Ishikawa (cell line): ENCODE data around the gene ARRB1.

Source experiments
- CEBPB ChIP-seq: IDR thresholded peaks from 2 replicates; pipeline ENCODE4 v1.6.1; 2012
- CREB1 ChIP-seq: IDR thresholded peaks from 2 replicates; pipeline ENCODE4 v1.6.1; 2012; ENCODE audit warnings: low read depth
- EGR1 ChIP-seq: IDR thresholded peaks from 2 replicates; pipeline ENCODE4 v1.6.1; 2012
- EP300 ChIP-seq: IDR thresholded peaks from 2 replicates; pipeline ENCODE4 v1.6.1; 2012; ENCODE audit warnings: borderline replicate concordance
- FOXM1 ChIP-seq: IDR thresholded peaks from 2 replicates; pipeline ENCODE4 v1.6.1; 2012; ENCODE audit warnings: low read depth, borderline replicate concordance
- MAX ChIP-seq: IDR thresholded peaks from 2 replicates; pipeline ENCODE4 v1.6.1; 2012
- NFIC ChIP-seq: IDR thresholded peaks from 2 replicates; pipeline ENCODE4 v1.6.1; 2012
- RAD21 ChIP-seq: IDR thresholded peaks from 2 replicates; pipeline ENCODE4 v1.6.1; 2012; ENCODE audit warnings: low read depth
- TAF1 ChIP-seq: IDR thresholded peaks from 2 replicates; pipeline ENCODE4 v1.6.1; 2012; ENCODE audit warnings: low read depth, mild to moderate bottlenecking
- TCF12 ChIP-seq: IDR thresholded peaks from 2 replicates; pipeline ENCODE4 v1.6.1; 2012; ENCODE audit warnings: low read depth
- TEAD4 ChIP-seq: IDR thresholded peaks from 2 replicates; pipeline ENCODE4 v1.6.1; 2012
- USF1 ChIP-seq: IDR thresholded peaks from 2 replicates; pipeline ENCODE4 v1.6.1; 2012
- YY1 ChIP-seq: IDR thresholded peaks from 2 replicates; pipeline ENCODE4 v1.6.1; 2012; ENCODE audit warnings: low read depth
- ZBTB7A ChIP-seq: IDR thresholded peaks from 2 replicates; pipeline ENCODE4 v1.6.1; 2012; ENCODE audit warnings: low read depth
- TF ChIP-seq, protein P1 (sequence below): IDR thresholded peaks from 2 replicates; pipeline ENCODE4 v1.6.1; 2012; ENCODE audit warnings: low read depth, mild to moderate bottlenecking

The ARRB1 gene

DNA sequence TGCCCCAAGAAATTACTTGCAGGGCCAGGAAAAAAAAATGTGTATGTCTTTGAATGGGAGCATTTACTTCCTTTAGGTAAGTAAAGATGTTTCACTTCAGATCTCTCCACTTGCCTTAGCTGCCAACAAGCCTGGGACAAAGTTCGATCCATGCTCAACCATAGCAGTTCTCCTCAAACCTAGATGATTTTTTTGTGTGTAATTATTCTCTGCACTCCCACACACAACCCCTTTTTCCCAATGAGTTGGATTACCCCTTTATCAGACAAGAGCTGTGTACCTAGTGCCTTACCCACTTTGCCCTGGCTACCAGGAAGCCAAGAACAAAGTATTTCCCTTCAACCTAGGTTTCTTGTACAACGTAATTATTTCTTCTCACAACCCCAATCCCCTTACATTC lies 75.3 kb downstream of the ARRB1 start:
- no peak for TF ChIP-seq MAX
- TF ChIP-seq TCF12, result no peak
- TF ChIP-seq, protein P1, sequence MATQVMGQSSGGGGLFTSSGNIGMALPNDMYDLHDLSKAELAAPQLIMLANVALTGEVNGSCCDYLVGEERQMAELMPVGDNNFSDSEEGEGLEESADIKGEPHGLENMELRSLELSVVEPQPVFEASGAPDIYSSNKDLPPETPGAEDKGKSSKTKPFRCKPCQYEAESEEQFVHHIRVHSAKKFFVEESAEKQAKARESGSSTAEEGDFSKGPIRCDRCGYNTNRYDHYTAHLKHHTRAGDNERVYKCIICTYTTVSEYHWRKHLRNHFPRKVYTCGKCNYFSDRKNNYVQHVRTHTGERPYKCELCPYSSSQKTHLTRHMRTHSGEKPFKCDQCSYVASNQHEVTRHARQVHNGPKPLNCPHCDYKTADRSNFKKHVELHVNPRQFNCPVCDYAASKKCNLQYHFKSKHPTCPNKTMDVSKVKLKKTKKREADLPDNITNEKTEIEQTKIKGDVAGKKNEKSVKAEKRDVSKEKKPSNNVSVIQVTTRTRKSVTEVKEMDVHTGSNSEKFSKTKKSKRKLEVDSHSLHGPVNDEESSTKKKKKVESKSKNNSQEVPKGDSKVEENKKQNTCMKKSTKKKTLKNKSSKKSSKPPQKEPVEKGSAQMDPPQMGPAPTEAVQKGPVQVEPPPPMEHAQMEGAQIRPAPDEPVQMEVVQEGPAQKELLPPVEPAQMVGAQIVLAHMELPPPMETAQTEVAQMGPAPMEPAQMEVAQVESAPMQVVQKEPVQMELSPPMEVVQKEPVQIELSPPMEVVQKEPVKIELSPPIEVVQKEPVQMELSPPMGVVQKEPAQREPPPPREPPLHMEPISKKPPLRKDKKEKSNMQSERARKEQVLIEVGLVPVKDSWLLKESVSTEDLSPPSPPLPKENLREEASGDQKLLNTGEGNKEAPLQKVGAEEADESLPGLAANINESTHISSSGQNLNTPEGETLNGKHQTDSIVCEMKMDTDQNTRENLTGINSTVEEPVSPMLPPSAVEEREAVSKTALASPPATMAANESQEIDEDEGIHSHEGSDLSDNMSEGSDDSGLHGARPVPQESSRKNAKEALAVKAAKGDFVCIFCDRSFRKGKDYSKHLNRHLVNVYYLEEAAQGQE, result no peak
- TF ChIP-seq EGR1, result no peak
- no peak for TF ChIP-seq ZBTB7A
- TF ChIP-seq USF1, result no peak
- TF ChIP-seq CEBPB, result no peak
- no peak for TF ChIP-seq NFIC
- TF ChIP-seq RAD21, result no peak
- TF ChIP-seq CREB1, result no peak
- no peak for TF ChIP-seq TEAD4
- TF ChIP-seq FOXM1, result no peak
- no peak for TF ChIP-seq EP300
- no peak for TF ChIP-seq TAF1
- TF ChIP-seq YY1, result no peak

- TF ChIP-seq EGR1 (no peak), MAX (no peak), FOXM1 (no peak), EP300 (no peak), TCF12 (no peak), ZBTB7A (no peak), CEBPB (no peak), YY1 (no peak)
Measured at GRCh38 chr11:75275581-75275980, 75.9 kb downstream of the ARRB1 start.

- TF ChIP-seq CREB1 (no peak), NFIC (no peak), MAX (no peak), FOXM1 (no peak), TEAD4 (no peak), TAF1 (no peak), USF1 (no peak)
Measured at GRCh38 chr11:75273411-75274391, 77.8 kb downstream of the ARRB1 start.

GRCh38 chr11:75272821-75273301 lies 78.6 kb downstream of the ARRB1 start:
- no peak for TF ChIP-seq FOXM1
- TF ChIP-seq EP300, result no peak
- no peak for TF ChIP-seq MAX
- TF ChIP-seq CREB1, result no peak
- no peak for TF ChIP-seq RAD21
- no peak for TF ChIP-seq YY1
- no peak for TF ChIP-seq NFIC

DNA sequence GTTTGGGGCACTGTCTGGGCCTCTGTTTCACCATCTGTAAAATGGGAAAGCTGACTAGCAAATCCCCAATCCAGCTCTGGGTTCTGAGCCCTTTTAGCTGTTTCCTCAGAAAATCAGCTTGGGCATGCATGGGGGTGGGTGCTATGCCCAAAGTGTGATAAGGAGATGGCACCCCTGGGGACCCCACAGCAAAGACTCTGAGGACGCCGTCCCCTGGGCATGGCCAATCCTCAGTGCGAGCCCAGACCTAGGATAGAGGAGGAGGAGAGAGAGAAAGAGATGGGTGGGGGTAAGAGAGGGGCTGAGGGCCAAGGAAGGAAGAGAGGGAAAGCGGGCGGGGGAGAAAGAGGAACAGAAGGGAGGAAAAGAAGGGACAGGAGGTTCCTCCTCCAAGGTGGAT lies 79.1 kb downstream of the ARRB1 start:
- TF ChIP-seq YY1, result no peak
- TF ChIP-seq RAD21, result no peak
- TF ChIP-seq EGR1, result no peak
- no peak for TF ChIP-seq USF1
- no peak for TF ChIP-seq TAF1
- TF ChIP-seq, protein P1, result no peak
- TF ChIP-seq CREB1, result no peak
- no peak for TF ChIP-seq NFIC
- TF ChIP-seq TEAD4, result no peak
- no peak for TF ChIP-seq MAX
- no peak for TF ChIP-seq ZBTB7A
- TF ChIP-seq TCF12, result no peak
- TF ChIP-seq EP300, result no peak
- TF ChIP-seq FOXM1, result no peak
- no peak for TF ChIP-seq CEBPB
